ENCODE measurements around the gene MDGA2. TPM values are rescaled to one million over a fixed set of nuclear protein-coding genes. Genes with fewer than 3 reads are reported as not detected.

The MDGA2 gene
- total and polyA plus RNA-seq, 2 of the 13 experiments (the other 11 are each of a cell fraction or from before 2014, with no cell fraction given): not detected

GRCh38 chr14:47660158-47660557 lies 15.2 kb downstream of the MDGA2 start (continued):
- no peak for TF ChIP-seq ZBTB40 (IDR thresholded peaks at IDR 0.05)
- TF ChIP-seq ZBTB40 (CRISPR knock-in tag; IDR thresholded peaks at IDR 0.05): no peak
- no peak for TF ChIP-seq NFIC (IDR thresholded peaks at IDR 0.05; ENCODE audit: low read length)
- no peak for TF ChIP-seq ZSCAN30 (CRISPR knock-in tag; IDR thresholded peaks at IDR 0.05)

- no peak for ATAC-seq
- Histone ChIP-seq H3K27ac (ENCODE audit: extremely low read length, insufficient read depth, low read length) (no peak overlapping the region), H3K9ac (ENCODE audit: insufficient read depth, low read depth, low read length) (no peak overlapping the region), H3K79me2 (ENCODE audit: insufficient read depth, low read length) (no peaks in the 10 kb centered on the region), H4K20me1 (ENCODE audit: insufficient read depth, low read length) (no peaks in the 10 kb centered on the region), H3K27me3 (ENCODE audit: control insufficient read depth in 1 of 2, insufficient read depth in 2 of 2, low read length in 2 of 2) (no peaks in the 10 kb centered on the region), H3K9me3 (ENCODE audit: low read length) (no peaks in the 10 kb centered on the region), H3K4me2 (ENCODE audit: low read depth, low read length) (no peak overlapping the region), H3K4me1 (ENCODE audit: insufficient read depth, low read length) (no peaks in the 10 kb centered on the region), H2AFZ (ENCODE audit: low read length) (no peak overlapping the region), H3K4me3 (replicated peaks in 1 of 3; ENCODE audit: insufficient read depth in 1 of 3, low read depth in 2 of 3, low read length in 3 of 3) (no peak overlapping the region), H3K36me3 (replicated peaks in 1 of 2; ENCODE audit: control insufficient read depth in 1 of 2, insufficient read depth in 2 of 2, low read length in 2 of 2) (no peaks in the 10 kb centered on the region)
- no peak for FAIRE-seq
- 0% methylated on average over 1 of the region's 1 CpG for WGBS (ENCODE audit: low lambda C conversion rate)
- POLR2A ChIA-PET: no interaction called here
- CTCF ChIA-PET (ENCODE audit: low intra/inter-chr PET ratio, low total read pairs): no interaction called here
- intact Hi-C loops (cut with micrococcal nuclease; ENCODE audit: unreplicated experiment) (no loop called here), in situ Hi-C loops (cut with HindIII; ENCODE audit: extremely low pct_ligation_motif_present, low pct_unique_long_range_greater_than_20kb) (no loop called here)
- no peak for DNase-seq (ENCODE audit: low spot score)
- BruUV-seq (replicated peaks): no TSS peak
- TF ChIP-seq TAF15 (IDR thresholded peaks at IDR 0.05; ENCODE audit: low read depth, low read length, poor library complexity, severe bottlenecking): no peak
- no peak for TF ChIP-seq BRCA1 (CRISPR knock-in tag; IDR thresholded peaks at IDR 0.05)
- no peak for TF ChIP-seq REL (CRISPR knock-in tag; conservative IDR thresholded peaks at IDR 0.05)
- no peak for TF ChIP-seq ZNF17 (CRISPR knock-in tag; IDR thresholded peaks at IDR 0.05)
- no peak for TF ChIP-seq SNRNP70 (IDR thresholded peaks at IDR 0.05; ENCODE audit: low read depth, low read length)
- TF ChIP-seq GABPB1 (CRISPR knock-in tag; IDR thresholded peaks at IDR 0.05): no peak
- TF ChIP-seq ZNF709 (CRISPR knock-in tag; IDR thresholded peaks at IDR 0.05): no peak
- no peak for TF ChIP-seq MLLT10 (CRISPR knock-in tag; IDR thresholded peaks at IDR 0.05)
- TF ChIP-seq ZNF484 (CRISPR knock-in tag; IDR thresholded peaks at IDR 0.05; ENCODE audit: borderline replicate concordance, low read depth): no peak
- no peak for TF ChIP-seq SKI (IDR thresholded peaks at IDR 0.05; ENCODE audit: partially characterized antibody)
- no peak for TF ChIP-seq RFX3 (CRISPR knock-in tag; IDR thresholded peaks at IDR 0.05)
- TF ChIP-seq ZIK1 (CRISPR knock-in tag; IDR thresholded peaks at IDR 0.05; ENCODE audit: borderline replicate concordance, low read depth): no peak
- TF ChIP-seq KAT2B (IDR thresholded peaks at IDR 0.05; ENCODE audit: borderline replicate concordance, low read depth, low read length): no peak
- no peak for TF ChIP-seq IKZF1 (IDR thresholded peaks at IDR 0.05)
Measured at GRCh38 chr14:47658041-47658440, 17.4 kb downstream of the MDGA2 start.

Measured in HepG2 (cell line).